Esophagus (tissue), 2 donors: ENCODE measurements around the gene MYO10. TPM values are rescaled to one million over a fixed set of nuclear protein-coding genes. Genes with fewer than 3 reads are reported as not detected.
"Not testable (repeated sequence)": the region's sequence is repeated elsewhere in the genome, so short reads cannot be mapped to it uniquely, and the experiment has no call there.

Source experiments
- H3K27ac ChIP-seq, 2 donors: one replicate each; pipeline ENCODE4 v1.5.1; 2013; ENCODE audit warnings: low read depth in 2 of 2, mild to moderate bottlenecking in 2 of 2, inconsistent platforms in 1 of 2, low read length in 1 of 2, moderate library complexity in 1 of 2
- H3K27me3 ChIP-seq, 2 donors: one replicate each; pipeline ENCODE4 v1.6.1; 2013; ENCODE audit warnings: low read length in 2 of 2, control low read depth in 1 of 2, mild to moderate bottlenecking in 1 of 2; ENCODE audit not compliant: insufficient read depth in 2 of 2, control insufficient read depth in 1 of 2
- H3K36me3 ChIP-seq, 2 donors: one replicate each; pipeline ENCODE4 v1.6.1; 2013; ENCODE audit warnings: low read length in 1 of 2; ENCODE audit not compliant: control insufficient read depth in 2 of 2, insufficient read depth in 2 of 2
- H3K4me1 ChIP-seq, 2 donors: one replicate each; pipeline ENCODE4 v1.6.1; 2013; ENCODE audit warnings: low read length in 1 of 2; ENCODE audit not compliant: control insufficient read depth in 2 of 2, insufficient read depth in 2 of 2
- H3K4me3 ChIP-seq, 2 donors: one replicate each; pipeline ENCODE4 v1.5.1; 2013; ENCODE audit warnings: low read length in 2 of 2, mild to moderate bottlenecking in 2 of 2, low read depth in 1 of 2, moderate library complexity in 1 of 2
- H3K9me3 ChIP-seq, 2 donors: one replicate each; pipeline ENCODE4 v1.6.1; 2013; ENCODE audit warnings: mild to moderate bottlenecking in 2 of 2, low read depth in 1 of 2, low read length in 1 of 2, moderate library complexity in 1 of 2; ENCODE audit not compliant: control insufficient read depth in 2 of 2, insufficient read depth in 1 of 2
- WGBS, 2 donors: extraction: QIAGEN DNeasy Blood & Tissue Kit; methylation state at CpG; one replicate each; pipeline ENCODE4 v1.1.7; 2013; 5-methylcytosine and 5-hydroxymethylcytosine counted together
- polyA plus RNA-seq, 2 donors: library from polyadenylated mRNA; stranded (reverse); fragments of 200-250 nt; gene quantifications; one replicate each; pipeline ENCODE4 v1.2.3, GENCODE V29; 2013
- donor health status: healthy with polysubstance abuse.
- donor health status: Bipolar disorder and iron deficiency.

The MYO10 gene
- polyA plus RNA-seq, result 1 to 10 TPM; 5.8 to 5.9 TPM

DNA sequence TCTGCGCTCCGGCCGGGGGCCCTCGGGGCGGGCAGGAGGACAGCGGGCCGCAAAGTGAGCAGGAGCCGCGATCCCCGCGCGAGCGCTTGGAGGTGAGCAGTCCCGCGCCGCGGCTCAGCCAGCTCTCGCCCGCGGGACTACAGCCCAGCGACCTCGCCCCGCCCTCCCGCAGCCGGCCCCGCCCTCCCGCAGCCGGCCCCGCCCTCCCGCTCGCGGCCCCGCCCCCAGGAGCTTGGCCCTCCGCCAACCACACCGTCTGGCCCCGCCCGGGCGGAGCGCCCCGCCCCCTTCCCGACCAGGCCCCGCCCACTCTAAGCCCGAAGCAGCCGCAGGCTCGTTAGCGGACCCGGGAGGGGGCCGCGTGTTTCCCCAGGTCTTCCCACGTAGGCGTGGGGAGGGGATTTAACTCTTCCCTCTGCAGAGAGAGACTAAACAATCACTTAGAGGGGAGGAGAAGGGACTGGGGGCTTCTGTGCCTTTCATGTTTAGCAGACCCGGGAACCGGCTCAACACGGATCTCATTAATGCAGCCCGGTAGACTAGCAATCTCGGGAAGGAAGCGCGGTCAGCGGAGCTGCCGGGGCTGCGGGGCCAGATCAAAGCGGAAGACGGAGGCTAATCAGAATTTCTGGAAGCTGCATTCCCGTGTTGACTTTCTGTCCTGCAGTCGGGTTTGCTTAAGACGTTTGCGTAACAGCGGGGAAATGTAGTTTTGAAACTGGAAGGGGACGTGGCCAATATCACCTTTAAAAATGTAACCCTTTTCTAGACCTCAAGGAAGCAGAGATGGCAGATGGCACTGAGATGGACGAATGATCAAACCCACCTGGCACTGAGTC, at the start of gene MYO10:
Gene MYO10 (minus strand): TSS at position 139 of the 839 bp plus-strand sequence. CDS start 480 bp downstream, outside the sequence.
- peaks cover 0 to 3% of the 10 kb centered on the region in 2 donors for H3K27me3 ChIP-seq
- no peaks in the 10 kb centered on the region for H3K36me3 ChIP-seq
- H3K4me1 ChIP-seq, result peaks cover 4 to 7% of the 10 kb centered on the region in 2 donors
- no peaks in the 10 kb centered on the region for H3K9me3 ChIP-seq
- peak within 1 kb of the TSS; percentile 93 to 94 for H3K27ac ChIP-seq
- 1 to 2% methylated on average over 43 to 70 of the region's 70 CpGs for WGBS, 2 donors
- H3K4me3 ChIP-seq, result peak within 1 kb of the TSS; percentile 65 to 88

GRCh38 chr5:16985304-16985703, 49.2 kb upstream of the MYO10 start:
- H3K4me3 ChIP-seq, H3K27me3 ChIP-seq, H3K36me3 ChIP-seq, H3K27ac ChIP-seq, H3K4me1 ChIP-seq, H3K9me3 ChIP-seq: not testable (repeated sequence)
- 84% methylated on average over 7 of the region's 7 CpGs for WGBS, 2 donors

DNA sequence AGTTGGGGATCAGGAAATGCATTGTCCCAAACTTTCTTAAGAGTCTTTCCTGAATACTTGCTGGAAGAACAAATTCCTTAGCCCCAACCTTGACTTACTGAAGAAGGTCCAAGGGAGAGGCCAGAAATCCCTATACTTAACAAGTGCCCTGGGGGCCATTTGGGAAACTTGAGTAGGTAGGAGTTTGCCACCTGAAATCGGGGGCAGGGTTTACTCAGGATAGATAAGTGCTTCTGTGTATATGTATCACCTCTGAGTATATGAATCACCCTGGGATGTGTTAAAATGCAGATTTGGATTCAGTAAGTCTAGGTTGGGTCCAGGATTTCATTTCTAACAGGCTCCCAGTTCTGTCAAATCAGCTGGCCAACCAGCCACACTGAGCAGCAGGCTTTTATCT, 47.9 kb upstream of the MYO10 start:
- H3K27ac ChIP-seq, result no peak overlapping the region
- H3K36me3 ChIP-seq, result no peaks in the 10 kb centered on the region
- H3K27me3 ChIP-seq, result peaks cover 0 to 3% of the 10 kb centered on the region in 2 donors
- WGBS, 2 donors, result 63 to 85% methylated on average over 1 of the region's 1 CpG
- no peak overlapping the region for H3K4me3 ChIP-seq
- H3K4me1 ChIP-seq, result no peaks in the 10 kb centered on the region
- no peaks in the 10 kb centered on the region for H3K9me3 ChIP-seq

- peaks cover 0 to 2% of the 10 kb centered on the region in 2 donors for H3K27me3 ChIP-seq
- no peaks in the 10 kb centered on the region for H3K4me1 ChIP-seq
- H3K36me3 ChIP-seq, result no peaks in the 10 kb centered on the region
- WGBS, 2 donors, result 68 to 71% methylated on average over 9 of the region's 9 CpGs
- no peak overlapping the region for H3K4me3 ChIP-seq
- no peak overlapping the region for H3K27ac ChIP-seq
- H3K9me3 ChIP-seq, result no peaks in the 10 kb centered on the region
These were observed 47.0 kb upstream of the MYO10 start for GRCh38 chr5:16983022-16983639.

DNA sequence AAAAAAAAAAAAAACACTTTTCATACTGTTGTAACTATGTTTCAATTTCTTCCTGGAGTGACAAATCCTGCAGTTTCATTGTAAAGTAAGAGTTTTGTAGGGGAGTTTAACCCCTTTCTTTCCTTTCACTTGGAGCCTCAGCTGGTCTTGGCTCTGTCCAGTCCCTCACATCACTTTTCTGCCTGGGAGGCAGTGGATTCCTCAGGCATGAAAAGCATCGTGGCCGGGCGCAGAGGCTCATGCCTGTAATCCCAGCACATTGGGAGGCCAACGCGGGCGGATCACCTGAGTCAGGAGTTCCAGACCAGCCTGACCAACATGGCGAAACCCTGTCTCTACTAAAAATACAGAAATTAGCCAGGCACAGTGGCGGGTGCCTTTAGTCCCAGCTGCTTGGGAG, 45.6 kb upstream of the MYO10 start:
- Histone ChIP-seq H3K9me3 (no peaks in the 10 kb centered on the region), H3K27me3 (no peaks in the 10 kb centered on the region), H3K4me1 (no peaks in the 10 kb centered on the region), H3K36me3 (no peaks in the 10 kb centered on the region), H3K27ac (no peak overlapping the region), H3K4me3 (no peak overlapping the region)
- WGBS, 2 donors, result 79 to 87% methylated on average over 8 of the region's 8 CpGs

GRCh38 chr5:16980983-16981382, 44.9 kb upstream of the MYO10 start:
- H3K27ac ChIP-seq, result no peak overlapping the region
- H3K4me1 ChIP-seq, result no peaks in the 10 kb centered on the region
- no peaks in the 10 kb centered on the region for H3K9me3 ChIP-seq
- no peaks in the 10 kb centered on the region for H3K27me3 ChIP-seq
- no peak overlapping the region for H3K4me3 ChIP-seq
- no peaks in the 10 kb centered on the region for H3K36me3 ChIP-seq
- 45 to 60% methylated on average over 3 of the region's 3 CpGs for whole genome bisulfite sequencing, 2 donors

- Histone ChIP-seq H3K36me3 (no peaks in the 10 kb centered on the region), H3K4me1 (no peaks in the 10 kb centered on the region), H3K9me3 (no peaks in the 10 kb centered on the region), H3K27ac (no peak overlapping the region), H3K4me3 (no peak overlapping the region), H3K27me3 (no peaks in the 10 kb centered on the region)
These were observed 42.2 kb upstream of the MYO10 start for GRCh38 chr5:16978296-16978695.

DNA sequence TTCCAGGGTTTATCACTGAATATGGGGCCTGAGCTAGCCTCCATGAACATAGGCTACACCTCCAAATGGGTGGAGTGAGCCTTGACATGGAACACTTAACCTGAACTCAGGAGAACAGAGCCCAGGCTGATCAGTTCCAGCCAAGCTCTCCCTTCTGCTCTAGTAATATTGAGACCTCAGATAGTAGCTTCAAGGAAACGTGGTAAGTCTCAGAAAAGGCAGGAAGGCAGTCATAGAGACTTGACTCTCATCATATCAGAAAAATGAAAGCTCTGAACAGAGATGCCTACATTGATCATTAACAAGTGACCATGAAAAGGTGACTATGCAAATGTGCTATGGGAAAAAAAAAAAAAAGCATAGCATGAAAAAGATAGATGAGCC, 40.5 kb upstream of the MYO10 start:
- Histone ChIP-seq H3K4me1 (no peaks in the 10 kb centered on the region), H3K27me3 (no peaks in the 10 kb centered on the region), H3K36me3 (no peaks in the 10 kb centered on the region), H3K27ac (no peak overlapping the region), H3K9me3 (no peaks in the 10 kb centered on the region), H3K4me3 (no peak overlapping the region)
- 63 to 83% methylated on average over 1 of the region's 1 CpG for WGBS, 2 donors

DNA sequence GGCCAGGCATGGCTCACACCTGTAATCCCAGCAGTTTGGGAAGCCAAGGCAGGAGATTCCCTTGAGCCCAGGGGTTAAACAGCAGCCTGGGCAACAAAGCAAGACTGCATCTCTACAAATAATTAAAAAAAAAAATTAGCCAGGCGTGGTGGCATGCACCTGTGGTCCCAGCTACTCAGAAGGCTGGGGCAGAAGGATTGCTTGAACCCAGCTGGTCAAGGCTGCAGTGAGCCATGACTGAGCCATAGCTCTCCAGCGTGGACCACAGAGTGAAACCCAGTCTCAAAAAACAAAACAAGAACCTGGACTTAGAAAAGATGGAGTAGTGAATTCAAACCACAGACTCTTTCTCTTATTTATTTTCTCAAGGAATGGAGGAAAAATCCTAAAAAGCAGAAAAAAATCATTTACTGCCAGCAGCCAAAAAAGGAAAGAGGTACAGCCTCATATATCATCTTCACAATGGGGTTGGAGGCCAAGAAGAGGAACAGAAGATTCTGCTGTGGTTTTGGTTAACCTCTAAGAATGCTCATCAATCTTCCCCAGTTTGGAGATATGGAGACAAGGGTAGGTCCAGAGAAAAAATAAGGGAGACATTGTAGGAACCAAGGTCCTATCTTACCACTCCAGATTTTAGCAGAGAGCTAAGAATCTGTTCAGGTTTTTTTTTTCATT, 40.0 kb upstream of the MYO10 start:
- no peaks in the 10 kb centered on the region for H3K9me3 ChIP-seq
- no peaks in the 10 kb centered on the region for H3K4me1 ChIP-seq
- H3K27me3 ChIP-seq, result no peaks in the 10 kb centered on the region
- WGBS, 2 donors, result 83 to 89% methylated on average over 2 of the region's 2 CpGs
- H3K36me3 ChIP-seq, result no peaks in the 10 kb centered on the region
- H3K27ac ChIP-seq, result no peak overlapping the region
- no peak overlapping the region for H3K4me3 ChIP-seq
